GM18519 (cell line): Measurements from ENCODE around the gene FMC1.
"Not testable (repeated sequence)": the region's sequence is repeated elsewhere in the genome, so short reads cannot be mapped to it uniquely, and the experiment has no call there.

Source experiments
- ATAC-seq: cut with Tn5 transposase; IDR thresholded peaks from one replicate; pipeline ENCODE4 v1.9.1; 2021; ENCODE audit warnings: mild to moderate bottlenecking, moderate library complexity; ENCODE audit not compliant: unreplicated experiment, low FRiP score

FMC1 gene

GRCh38 chr7:139340037-139340807, 915 bp upstream of the FMC1 start:
- ATAC-seq = peak; percentile 81

- no peak for ATAC-seq
These were observed 404 bp upstream of the FMC1 start for GRCh38 chr7:139340808-139341057.

- ATAC-seq = no peak
These were observed 664 bp downstream of the FMC1 start for GRCh38 chr7:139341776-139342226.

GRCh38 chr7:139345042-139345441, 3.9 kb downstream of the FMC1 start:
- no peak for ATAC-seq

- no peak for ATAC-seq
These were observed 9.9 kb downstream of the FMC1 start for GRCh38 chr7:139351027-139351426.

- no peak for ATAC-seq
These were observed 13.6 kb downstream of the FMC1 start for GRCh38 chr7:139354729-139355128.

- ATAC-seq = no peak
These were observed 14.2 kb downstream of the FMC1 start for GRCh38 chr7:139355320-139355719.

GRCh38 chr7:139357729-139358506, 16.8 kb downstream of the FMC1 start:
- ATAC-seq = not testable (repeated sequence)

GRCh38 chr7:139358541-139359365, 17.6 kb downstream of the FMC1 start:
- peak; percentile 3 for ATAC-seq

GRCh38 chr7:139359366-139360209, 18.5 kb downstream of the FMC1 start, which contains the start of gene LUC7L2:
TSS of gene LUC7L2 (plus strand) at chr7:139359894. CDS start at chr7:139360262, 368 bp downstream.
- ATAC-seq = peak; percentile 63

- peak; percentile 43 for ATAC-seq
These were observed 19.2 kb downstream of the FMC1 start for GRCh38 chr7:139360210-139360947.

- ATAC-seq = no peak
These were observed 19.8 kb downstream of the FMC1 start for GRCh38 chr7:139360948-139361307.

GRCh38 chr7:139361523-139361922, 20.4 kb downstream of the FMC1 start:
- ATAC-seq = no peak

GRCh38 chr7:139362302-139362701, 21.2 kb downstream of the FMC1 start:
- ATAC-seq = no peak

GRCh38 chr7:139362981-139363380, 21.8 kb downstream of the FMC1 start:
- no peak for ATAC-seq

- no peak for ATAC-seq
These were observed 24.2 kb downstream of the FMC1 start for GRCh38 chr7:139365336-139365735.

GRCh38 chr7:139366400-139366799, 25.3 kb downstream of the FMC1 start:
- ATAC-seq = no peak

GRCh38 chr7:139367438-139368155, 26.5 kb downstream of the FMC1 start:
- ATAC-seq = no peak
